ENCODE results near the gene KASH5. TPM values are rescaled to one million over a fixed set of nuclear protein-coding genes. Genes with fewer than 3 reads are reported as not detected.

The KASH5 gene
- total and polyA plus RNA-seq, 11 donors = not detected

DNA sequence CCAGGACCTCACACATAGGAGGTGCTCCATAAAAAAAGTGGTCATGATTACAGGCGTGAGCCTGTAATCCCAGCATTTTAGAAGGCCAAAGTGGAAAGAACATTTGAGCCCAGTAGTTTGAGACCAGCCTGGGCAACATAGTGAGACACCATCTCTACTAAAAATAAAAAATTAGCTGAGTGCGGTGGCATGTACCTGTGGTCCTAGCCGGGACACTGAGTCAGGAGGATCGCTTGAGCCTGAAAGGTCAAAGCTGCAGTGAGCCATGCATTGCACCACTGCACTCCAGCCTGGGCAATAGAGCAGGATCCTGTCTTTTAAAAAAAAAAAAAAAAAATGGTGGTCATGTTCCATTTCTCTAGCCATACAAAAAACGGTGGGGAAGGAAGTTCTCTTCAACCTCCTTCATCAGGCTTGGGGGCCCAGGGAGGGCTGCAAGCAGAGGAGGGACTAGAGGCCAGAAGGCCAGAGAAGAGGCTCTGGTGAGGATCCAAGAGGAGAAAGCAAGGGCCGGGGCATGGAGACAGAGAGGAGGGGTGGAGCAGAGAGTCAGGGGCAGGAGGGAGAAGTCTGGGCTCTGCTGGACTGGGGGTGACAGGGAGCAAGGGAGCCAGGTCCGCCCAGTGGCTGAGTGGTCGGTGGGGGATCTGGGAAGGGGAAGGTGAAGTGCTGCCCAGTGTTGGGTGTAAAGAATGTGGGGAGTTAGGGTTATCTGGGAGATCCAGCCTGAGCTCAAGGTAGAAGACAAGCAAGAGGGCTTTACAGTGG is 8.9 kb downstream of the KASH5 start:
- Histone ChIP-seq H3K4me1 (peaks cover 0 to under 1% (median 0%) of the 10 kb centered on the region in 12 donors), H3K27me3 (peaks cover 0 to 31% (median 0%) of the 10 kb centered on the region in 9 donors), H3K4me3 (no peak overlapping the region), H3K9me3 (no peaks in the 10 kb centered on the region), H3K27ac (no peak overlapping the region), H3K36me3 (no peaks in the 10 kb centered on the region)
- WGBS, 4 donors = 75 to 84% (median 78%) methylated on average over 8 of the region's 8 CpGs
- ATAC-seq (no peak), DNase-seq (no peak)
- intact Hi-C loops (cut with DNase I) = loop anchor here in 3 of 10 donors (5.0 to 10.0 kb wide), 3 partner anchors 35 to 288 kb away; partner anchors contain the start of gene ADM5 (in 1 of the 3)
- TF ChIP-seq, protein P1, sequence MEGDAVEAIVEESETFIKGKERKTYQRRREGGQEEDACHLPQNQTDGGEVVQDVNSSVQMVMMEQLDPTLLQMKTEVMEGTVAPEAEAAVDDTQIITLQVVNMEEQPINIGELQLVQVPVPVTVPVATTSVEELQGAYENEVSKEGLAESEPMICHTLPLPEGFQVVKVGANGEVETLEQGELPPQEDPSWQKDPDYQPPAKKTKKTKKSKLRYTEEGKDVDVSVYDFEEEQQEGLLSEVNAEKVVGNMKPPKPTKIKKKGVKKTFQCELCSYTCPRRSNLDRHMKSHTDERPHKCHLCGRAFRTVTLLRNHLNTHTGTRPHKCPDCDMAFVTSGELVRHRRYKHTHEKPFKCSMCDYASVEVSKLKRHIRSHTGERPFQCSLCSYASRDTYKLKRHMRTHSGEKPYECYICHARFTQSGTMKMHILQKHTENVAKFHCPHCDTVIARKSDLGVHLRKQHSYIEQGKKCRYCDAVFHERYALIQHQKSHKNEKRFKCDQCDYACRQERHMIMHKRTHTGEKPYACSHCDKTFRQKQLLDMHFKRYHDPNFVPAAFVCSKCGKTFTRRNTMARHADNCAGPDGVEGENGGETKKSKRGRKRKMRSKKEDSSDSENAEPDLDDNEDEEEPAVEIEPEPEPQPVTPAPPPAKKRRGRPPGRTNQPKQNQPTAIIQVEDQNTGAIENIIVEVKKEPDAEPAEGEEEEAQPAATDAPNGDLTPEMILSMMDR (IDR thresholded peaks at IDR 0.05) = no peak
- TF ChIP-seq POLR2A (IDR thresholded peaks at IDR 0.05) = no peak

- no peaks in the 10 kb centered on the region for H3K4me1 ChIP-seq
- H3K9me3 ChIP-seq = no peaks in the 10 kb centered on the region
- intact Hi-C loops (cut with DNase I) = loop anchor here in 3 of 10 donors (5.0 to 10.0 kb wide), 3 partner anchors 34 to 287 kb away; partner anchors contain the start of gene ADM5 (in 1 of the 3)
- DNase-seq (no peak), ATAC-seq (no peak)
- no peaks in the 10 kb centered on the region for H3K36me3 ChIP-seq
- TF ChIP-seq, protein P1 (IDR thresholded peaks at IDR 0.05) = no peak
- TF ChIP-seq POLR2A (IDR thresholded peaks at IDR 0.05) = no peak
- H3K27ac ChIP-seq = no peak overlapping the region
- no peak overlapping the region for H3K4me3 ChIP-seq
- 64 to 72% (median 69%) methylated on average over 10 to 11 of the region's 11 CpGs for whole genome bisulfite sequencing, 4 donors
- peaks cover 0 to 31% (median 0%) of the 10 kb centered on the region in 9 donors for H3K27me3 ChIP-seq
Observed at GRCh38 chr19:49398001-49398615, 10.1 kb downstream of the KASH5 start.

- Histone ChIP-seq H3K27me3 (peaks cover 0 to 28% (median 0%) of the 10 kb centered on the region in 9 donors), H3K4me3 (no peak overlapping the region), H3K9me3 (no peaks in the 10 kb centered on the region), H3K4me1 (no peaks in the 10 kb centered on the region), H3K27ac (no peak overlapping the region), H3K36me3 (no peaks in the 10 kb centered on the region)
- ATAC-seq = no peak
- TF ChIP-seq POLR2A (IDR thresholded peaks at IDR 0.05) = no peak
- TF ChIP-seq, protein P1 (IDR thresholded peaks at IDR 0.05) = no peak
- WGBS, 4 donors = 78 to 92% (median 82%) methylated on average over 6 of the region's 6 CpGs
- intact Hi-C loops (cut with DNase I) = loop anchor here in 3 of 10 donors (5.0 to 10.0 kb wide), 3 partner anchors 33 to 286 kb away; partner anchors contain the start of gene ADM5 (in 1 of the 3)
- DNase-seq = no peak
Observed at GRCh38 chr19:49398931-49399330, 10.9 kb downstream of the KASH5 start.

- intact Hi-C loops (cut with DNase I) = no loop called here
Observed at GRCh38 chr19:49400029-49400428, 12.0 kb downstream of the KASH5 start.

More at GRCh38 chr19:49400029-49400428, 12.0 kb downstream of the KASH5 start:
- ATAC-seq = no peak
- no peaks in the 10 kb centered on the region for H3K4me1 ChIP-seq
- WGBS, 4 donors = 83 to 91% (median 87%) methylated on average over 6 of the region's 6 CpGs
- TF ChIP-seq POLR2A (IDR thresholded peaks at IDR 0.05) = no peak
- TF ChIP-seq, protein P1 (IDR thresholded peaks at IDR 0.05) = no peak
- DNase-seq = no peak
- H3K9me3 ChIP-seq = no peaks in the 10 kb centered on the region
- H3K27ac ChIP-seq = no peak overlapping the region
- peaks cover 0 to 17% (median 0%) of the 10 kb centered on the region in 9 donors for H3K27me3 ChIP-seq
- no peaks in the 10 kb centered on the region for H3K36me3 ChIP-seq
- no peak overlapping the region for H3K4me3 ChIP-seq
